Measurements from ENCODE around the gene MAML2.

MAML2 gene

DNA sequence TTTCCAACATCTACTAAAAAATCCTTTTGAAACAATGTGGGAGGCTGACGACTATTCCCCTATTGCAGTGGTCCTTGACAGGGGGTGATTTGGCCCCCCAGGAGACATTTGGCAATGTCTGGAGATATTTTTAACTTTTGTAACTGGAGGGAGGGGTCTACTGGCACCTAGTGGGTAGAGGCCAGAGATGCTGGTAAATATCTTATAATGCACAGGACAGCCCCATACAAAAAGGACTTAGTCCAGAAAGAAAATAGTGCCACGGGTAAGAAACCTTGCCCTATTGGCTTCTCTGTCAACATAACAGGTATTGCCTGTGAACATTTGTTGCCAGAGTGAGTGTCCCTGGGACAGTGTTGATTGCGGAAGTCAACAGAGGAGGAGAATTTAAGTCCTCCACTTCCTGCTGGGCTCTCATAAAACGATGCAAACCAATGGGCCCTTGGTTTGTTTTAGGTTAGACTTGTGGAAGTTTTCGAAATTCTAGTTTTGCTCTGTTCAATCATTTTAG, 101.6 kb downstream of the MAML2 start:
- no peak for DNase-seq (ENCODE audit: low read depth, low spot score)

DNA sequence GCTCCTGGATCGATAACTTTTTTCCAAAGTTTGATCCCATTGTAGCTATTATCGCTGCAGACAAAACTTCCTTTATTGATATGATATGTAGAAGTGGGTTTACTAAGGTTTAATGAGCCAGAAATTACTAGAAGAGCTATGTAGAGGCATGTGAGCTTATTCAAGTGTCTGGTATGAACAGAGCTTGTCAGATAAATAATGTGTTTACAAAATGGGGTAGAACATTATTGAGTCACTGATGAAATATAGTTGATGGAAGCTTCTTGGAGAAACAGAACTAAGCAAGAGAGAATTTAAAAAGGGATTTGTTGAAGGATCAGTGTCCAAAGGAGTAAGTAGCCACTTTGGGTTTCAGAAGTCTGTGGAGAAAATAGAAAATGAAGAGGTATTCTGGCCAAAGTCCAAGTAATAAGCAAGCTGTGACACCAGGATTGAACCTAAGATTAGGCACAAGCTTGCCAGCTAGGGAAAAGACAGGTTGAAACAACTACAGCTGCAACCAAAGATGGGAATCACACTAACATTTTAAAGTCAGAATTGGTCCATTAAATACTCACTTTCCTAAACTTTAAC, 104.3 kb downstream of the MAML2 start:
- DNase-seq (ENCODE audit: low read depth, low spot score), result no peak

DNA sequence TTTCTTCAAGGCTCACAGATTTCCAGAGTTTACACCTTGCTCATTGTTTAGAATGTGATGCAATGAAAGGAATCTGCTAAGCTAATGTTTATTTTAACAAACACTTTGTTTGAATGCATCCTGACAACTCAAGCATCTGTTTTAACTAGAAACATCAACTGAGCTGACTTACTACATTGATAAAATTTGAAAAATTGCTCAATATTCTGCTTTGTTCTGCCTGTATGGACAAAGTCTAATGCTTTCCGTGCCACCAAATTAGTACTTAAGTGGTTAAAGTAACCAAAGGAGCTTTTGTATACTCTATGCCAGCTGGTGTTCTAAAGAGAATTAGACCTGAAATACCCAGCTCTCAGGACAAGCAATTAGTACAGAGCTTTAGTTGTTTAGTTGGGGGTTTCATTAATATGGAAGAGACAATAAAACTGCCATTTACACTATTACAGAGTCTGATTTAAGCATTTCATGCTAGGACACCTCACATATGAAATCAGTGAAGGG, 105.2 kb downstream of the MAML2 start:
- DNase-seq (ENCODE audit: low read depth, low spot score), result no peak

DNA sequence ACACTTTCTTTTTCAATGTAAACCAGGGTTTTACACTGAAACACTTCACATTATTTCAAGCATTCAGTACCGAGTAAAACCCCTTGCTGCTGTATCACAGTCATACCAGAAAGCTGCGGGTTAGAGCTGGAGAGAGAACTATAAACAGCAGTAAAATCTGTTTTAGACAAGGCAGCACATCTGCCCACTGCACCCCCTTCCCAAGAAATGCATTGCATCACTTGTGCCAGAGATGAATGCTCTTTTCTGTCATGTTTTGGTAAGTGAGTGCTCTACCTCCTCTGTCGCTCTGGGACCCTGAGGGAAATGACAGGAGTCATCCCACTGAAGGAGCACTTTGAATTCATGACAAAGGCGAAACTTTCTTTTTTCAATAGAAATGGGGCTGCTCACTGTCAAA, 107.2 kb downstream of the MAML2 start:
- DNase-seq (ENCODE audit: low read depth, low spot score), result no peak

DNA sequence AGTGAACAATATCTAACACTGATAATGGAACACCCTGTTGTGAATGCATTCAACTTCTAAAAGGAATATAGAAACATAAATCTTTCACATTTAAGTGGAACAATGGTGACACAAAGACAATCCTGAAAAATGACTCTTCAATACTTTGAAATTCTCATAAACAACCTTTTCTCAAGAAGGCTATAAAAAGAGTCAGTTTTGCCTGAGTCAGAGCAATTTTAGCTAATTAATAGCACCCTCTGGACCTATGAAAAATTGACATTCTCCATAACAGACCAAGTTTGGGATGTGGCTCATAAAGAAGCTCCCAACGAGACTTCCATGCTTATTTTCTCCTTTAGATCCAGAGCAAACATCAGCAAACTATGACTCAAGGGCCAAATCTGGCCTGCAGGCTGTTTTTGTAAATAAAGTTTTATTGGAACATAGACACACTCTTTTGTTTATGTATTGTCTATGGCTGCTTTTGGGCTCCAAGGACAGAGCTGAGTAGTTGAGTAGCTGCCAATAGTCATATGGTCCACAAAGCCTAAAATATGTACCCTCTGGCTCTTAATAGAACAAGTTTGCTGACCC, 108.0 kb downstream of the MAML2 start:
- no peak for DNase-seq (ENCODE audit: low read depth, low spot score)

DNA sequence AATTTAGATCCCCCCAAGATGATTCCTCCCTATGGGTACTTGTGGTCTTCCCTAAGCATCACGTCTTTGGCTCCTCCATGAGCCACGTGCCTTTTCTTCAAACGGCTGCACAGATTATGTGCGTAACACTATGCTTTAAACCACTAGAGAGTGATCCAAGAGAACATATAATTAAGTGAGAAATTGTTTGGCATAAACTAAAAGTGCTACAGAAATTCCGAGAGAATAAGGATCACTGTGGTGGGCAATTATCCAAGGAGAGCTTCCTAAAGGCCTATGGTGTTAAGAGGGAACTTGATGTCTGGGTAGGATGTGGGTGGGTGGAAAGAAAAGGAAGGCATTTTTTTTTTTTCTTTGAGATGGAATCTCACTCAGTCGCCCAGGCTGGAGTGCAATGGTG, 110.9 kb downstream of the MAML2 start:
- no peak for DNase-seq (ENCODE audit: low read depth, low spot score)

GRCh38 chr11:96230686-96231085, 112.3 kb downstream of the MAML2 start:
- no peak for DNase-seq (ENCODE audit: low read depth, low spot score)

GRCh38 chr11:96229354-96229977, 113.5 kb downstream of the MAML2 start:
- no peak for DNase-seq (ENCODE audit: low read depth, low spot score)

- DNase-seq (ENCODE audit: low read depth, low spot score), result peak; percentile 81
These were observed 114.1 kb downstream of the MAML2 start for GRCh38 chr11:96228910-96229309.

GRCh38 chr11:96228473-96228891, 114.5 kb downstream of the MAML2 start:
- peak; percentile 97 for DNase-seq (ENCODE audit: low read depth, low spot score)

DNA sequence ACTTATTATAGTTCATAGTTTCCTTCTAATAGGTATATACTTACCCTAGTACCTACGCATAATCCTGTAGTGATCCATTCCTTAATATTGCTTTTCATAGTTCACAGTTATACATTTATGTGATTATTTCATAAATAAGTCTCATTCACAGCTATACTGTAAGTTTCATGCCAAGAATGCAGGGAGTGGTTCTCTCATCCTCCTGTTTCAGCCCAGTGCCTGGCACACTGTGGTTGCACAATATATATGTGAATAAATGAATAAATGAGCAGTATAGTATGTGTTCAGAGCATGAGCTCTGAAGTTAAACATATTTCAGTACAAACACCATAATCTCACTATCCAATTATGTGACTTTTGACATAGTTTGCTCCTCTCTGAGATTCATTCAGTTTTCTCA, 115.8 kb downstream of the MAML2 start:
- no peak for DNase-seq (ENCODE audit: low read depth, low spot score)

GRCh38 chr11:96223083-96223482, 119.9 kb downstream of the MAML2 start:
- DNase-seq (ENCODE audit: low read depth, low spot score), result no peak

- DNase-seq (ENCODE audit: low read depth, low spot score), result no peak
These were observed 120.9 kb downstream of the MAML2 start for GRCh38 chr11:96222102-96222501.

DNA sequence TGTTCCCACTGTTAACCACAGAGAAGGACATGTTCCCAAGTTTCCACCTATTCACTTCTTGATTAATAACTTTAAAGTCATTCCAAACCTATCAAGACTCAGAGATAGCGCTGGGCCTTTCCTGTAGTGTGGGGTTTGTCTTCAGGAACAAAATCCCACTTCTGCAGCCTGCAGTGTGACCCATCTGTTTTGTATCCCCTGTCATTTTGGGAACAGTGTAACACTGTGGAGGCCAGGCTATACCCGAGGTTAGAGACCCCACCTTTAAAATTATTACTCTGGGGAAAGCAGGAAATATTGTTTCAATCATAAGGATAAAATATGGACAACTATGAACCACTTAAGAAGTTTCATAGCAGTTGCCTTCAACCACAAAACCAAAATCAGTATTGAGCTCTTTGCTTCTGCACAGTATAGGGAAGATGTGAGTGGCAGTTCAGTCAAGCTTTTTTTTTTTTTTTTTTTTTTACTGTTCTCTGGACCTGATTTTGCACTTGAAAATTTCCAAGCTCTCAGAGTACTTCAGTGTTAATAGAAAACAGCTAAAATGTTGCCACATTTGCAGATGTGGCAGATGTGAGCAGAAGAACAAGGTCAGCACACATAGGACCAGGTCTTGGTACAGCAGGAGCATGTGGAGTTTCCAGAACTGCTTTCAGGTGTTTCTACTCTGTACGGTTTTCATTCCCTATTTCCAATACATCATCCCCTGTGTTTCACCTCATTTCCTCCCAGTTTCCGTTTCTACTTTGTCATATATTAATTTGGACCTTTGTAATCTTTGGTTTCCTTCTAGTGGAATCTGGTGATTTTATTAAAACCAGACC, 121.5 kb downstream of the MAML2 start:
- no peak for DNase-seq (ENCODE audit: low read depth, low spot score)

DNA sequence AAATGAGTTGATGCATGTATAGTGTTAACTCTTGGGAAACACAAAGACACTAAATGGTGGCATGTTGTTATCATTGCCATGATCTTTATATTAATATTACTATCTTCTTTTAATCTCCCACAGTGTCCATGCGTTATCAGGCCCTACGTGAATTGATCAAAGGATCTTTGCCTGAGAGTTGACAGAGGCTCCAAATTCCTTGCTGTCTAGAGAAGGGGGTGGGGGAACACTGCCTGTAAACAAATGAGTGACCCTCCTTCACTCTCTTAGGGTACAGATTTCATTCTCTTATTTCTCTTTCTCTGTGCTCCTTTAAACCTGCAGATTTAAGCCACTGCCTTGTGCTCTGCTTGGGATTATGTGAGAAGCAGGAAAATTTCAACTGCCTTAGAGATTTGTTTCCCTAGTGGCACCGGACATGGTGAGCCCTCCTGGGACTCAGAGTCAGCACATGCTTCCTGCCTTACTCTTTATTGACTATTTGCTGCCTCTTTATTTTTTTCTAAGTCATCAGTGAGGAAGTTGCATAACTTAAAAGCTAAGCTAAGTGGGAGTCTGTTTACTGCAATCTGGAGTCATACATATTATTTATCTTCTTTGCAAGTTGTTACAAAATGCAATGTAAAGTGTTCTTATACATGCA, 122.9 kb downstream of the MAML2 start:
- DNase-seq (ENCODE audit: low read depth, low spot score), result no peak

DNA sequence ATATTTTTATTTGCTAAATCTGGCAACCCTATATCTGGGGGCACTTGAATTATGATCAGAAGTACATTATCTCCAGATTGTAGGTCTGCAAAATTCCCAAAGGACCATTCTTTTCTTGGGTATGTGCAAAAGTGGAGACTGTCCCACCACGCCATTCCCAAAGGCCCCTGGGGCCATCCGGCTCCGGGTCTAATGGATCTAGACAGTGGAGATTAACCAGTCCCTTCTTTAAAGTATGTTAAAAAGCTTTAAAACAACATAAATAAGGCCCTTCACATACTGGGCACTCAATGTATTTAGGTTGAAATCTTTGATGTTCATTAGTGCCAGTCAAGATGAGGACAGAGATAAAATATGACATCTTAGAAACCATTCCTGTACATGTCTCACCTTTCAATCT, 124.1 kb downstream of the MAML2 start:
- no peak for DNase-seq (ENCODE audit: low read depth, low spot score)

GRCh38 chr11:96218006-96218405, 125.0 kb downstream of the MAML2 start:
- DNase-seq (ENCODE audit: low read depth, low spot score), result no peak

- no peak for DNase-seq (ENCODE audit: low read depth, low spot score)
These were observed 125.8 kb downstream of the MAML2 start for GRCh38 chr11:96217206-96217605.

GRCh38 chr11:96215826-96216225, 127.2 kb downstream of the MAML2 start:
- DNase-seq (ENCODE audit: low read depth, low spot score), result no peak

DNA sequence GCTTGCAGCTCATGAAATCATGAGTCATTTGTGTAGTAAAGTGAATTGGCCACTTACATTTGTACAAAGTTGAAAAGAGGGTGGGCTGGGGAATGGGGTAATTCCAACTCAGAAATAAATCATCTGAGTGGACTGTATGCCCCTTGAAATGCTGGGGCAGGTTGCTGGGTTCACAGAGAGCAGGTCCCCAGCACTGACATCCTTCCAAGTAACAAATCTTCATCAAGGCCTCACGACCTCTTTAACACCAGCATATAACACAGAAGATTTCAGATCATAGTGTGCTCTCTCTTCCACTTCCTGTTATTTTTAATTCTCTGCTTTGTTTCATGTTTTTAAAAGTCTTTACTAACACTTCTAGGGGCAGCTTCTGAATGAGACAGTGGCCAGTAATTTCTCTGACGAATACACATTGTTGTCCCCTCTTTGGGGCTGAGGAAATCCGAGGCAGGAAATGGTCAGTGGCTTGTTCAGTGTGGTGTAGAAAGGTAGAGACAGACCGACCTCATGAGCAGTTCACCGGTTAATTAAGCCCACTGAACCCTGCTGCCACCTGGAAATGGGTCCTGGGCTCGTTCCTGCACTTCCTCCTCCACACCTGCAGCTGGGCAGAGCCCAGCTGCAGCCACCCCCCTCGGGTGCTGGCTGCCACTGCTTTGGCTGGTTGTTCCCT, 127.7 kb downstream of the MAML2 start:
- peak; percentile 53 for DNase-seq (ENCODE audit: low read depth, low spot score)

- no peak for DNase-seq (ENCODE audit: low read depth, low spot score)
These were observed 128.3 kb downstream of the MAML2 start for GRCh38 chr11:96214777-96215109.
